Suprapubic skin (tissue), 4 donors: ENCODE measurements around the gene NSMF. TPM values are rescaled to one million over a fixed set of nuclear protein-coding genes. Genes with fewer than 3 reads are reported as not detected.

Experiments
- DNase-seq, 2 donors: peaks; one replicate each; pipeline ENCODE4 v3.0.0-alpha.2; 2019; ENCODE audit warnings: low spot score in 2 of 2
- H3K27ac ChIP-seq: fragments of 200-600 bp; sonication (generic); one replicate; pipeline ENCODE4 v1.5.1; 2019
- H3K27me3 ChIP-seq: fragments of 200-600 bp; sonication (generic); one replicate; pipeline ENCODE4 v1.5.1; 2019
- H3K36me3 ChIP-seq: fragments of 200-600 bp; sonication (generic); one replicate; pipeline ENCODE4 v1.5.1; 2019
- H3K4me1 ChIP-seq: fragments of 200-600 bp; sonication (generic); one replicate; pipeline ENCODE4 v1.5.1; 2019
- H3K4me3 ChIP-seq: fragments of 200-600 bp; sonication (generic); one replicate; pipeline ENCODE4 v1.5.1; 2019; ENCODE audit warnings: mild to moderate bottlenecking
- H3K9me3 ChIP-seq: fragments of 200-600 bp; sonication (generic); one replicate; pipeline ENCODE4 v1.5.1; 2019
- CTCF ChIP-seq, 2 donors: fragments of 200-600 bp in 1 of 2; fragments of 450-650 bp in 1 of 2; sonication (generic) in 1 of 2; IDR thresholded peaks; one replicate each; pipeline ENCODE4 v1.5.1; 2016 to 2019; ENCODE audit warnings: antibody characterized with exemption in 2 of 2, mild to moderate bottlenecking in 1 of 2, moderate library complexity in 1 of 2
- EP300 ChIP-seq: sonication (generic); formaldehyde crosslinking; IDR thresholded peaks from one replicate; pipeline ENCODE4 v1.6.1; 2017; ENCODE audit warnings: antibody characterized with exemption
- POLR2A ChIP-seq, 2 donors: fragments of 450-650 bp; IDR thresholded peaks; one replicate each; pipeline ENCODE4 v1.6.1; 2017; ENCODE audit warnings: antibody characterized with exemption in 2 of 2, mild to moderate bottlenecking in 2 of 2, moderate library complexity in 2 of 2
- POLR2AphosphoS5 ChIP-seq, 3 donors: sonication (generic); formaldehyde crosslinking; IDR thresholded peaks; one replicate each; pipeline ENCODE4 v1.6.1; 2017; ENCODE audit warnings: antibody characterized with exemption in 3 of 3
- WGBS: methylation state at CpG from one replicate; pipeline ENCODE4 v1.1.5; 2018; 5-methylcytosine and 5-hydroxymethylcytosine counted together
- total RNA-seq, 4 donors: library from RNA; depleted of rRNA; stranded (reverse); fragments of >200 nt; gene quantifications; one replicate each; pipeline ENCODE4 v1.1.0, GENCODE V29; 2016

The NSMF gene
- total RNA-seq, 4 donors from 2014 or later, result 36.1 to 48.1 (median 39.8) TPM

GRCh38 chr9:137502008-137502911, 43.1 kb upstream of the NSMF start:
- no peak for DNase-seq
- no peak for TF ChIP-seq CTCF (IDR thresholded peaks at IDR 0.05)
- TF ChIP-seq POLR2AphosphoS5 (IDR thresholded peaks at IDR 0.05), result no peak
- TF ChIP-seq EP300, result no peak
- TF ChIP-seq POLR2A (IDR thresholded peaks at IDR 0.05), result no peak
- Histone ChIP-seq H3K9me3 (no peaks in the 10 kb centered on the region), H3K27ac (no peak overlapping the region), H3K27me3 (no peaks in the 10 kb centered on the region), H3K4me1 (no peaks in the 10 kb centered on the region), H3K36me3 (peaks cover 36% of the 10 kb centered on the region), H3K4me3 (no peak overlapping the region)
- WGBS, result 83% methylated on average over 34 of the region's 36 CpGs

GRCh38 chr9:137501457-137501856, 42.3 kb upstream of the NSMF start:
- no peak overlapping the region for H3K27ac ChIP-seq
- 87% methylated on average over 11 of the region's 12 CpGs for WGBS
- H3K36me3 ChIP-seq, result peaks cover 41% of the 10 kb centered on the region
- H3K9me3 ChIP-seq, result no peaks in the 10 kb centered on the region
- H3K4me1 ChIP-seq, result no peaks in the 10 kb centered on the region
- TF ChIP-seq CTCF (IDR thresholded peaks at IDR 0.05) (no peak), POLR2AphosphoS5 (IDR thresholded peaks at IDR 0.05) (no peak), POLR2A (IDR thresholded peaks at IDR 0.05) (no peak)
- H3K27me3 ChIP-seq, result no peaks in the 10 kb centered on the region
- no peak for DNase-seq
- no peak overlapping the region for H3K4me3 ChIP-seq

- no peak for DNase-seq
- H3K36me3 ChIP-seq, result peaks cover 41% of the 10 kb centered on the region
- H3K4me3 ChIP-seq, result no peak overlapping the region
- H3K27ac ChIP-seq, result no peak overlapping the region
- H3K27me3 ChIP-seq, result no peaks in the 10 kb centered on the region
- WGBS, result 93% methylated on average over 40 of the region's 45 CpGs
- no peaks in the 10 kb centered on the region for H3K4me1 ChIP-seq
- H3K9me3 ChIP-seq, result no peaks in the 10 kb centered on the region
- TF ChIP-seq POLR2AphosphoS5 (IDR thresholded peaks at IDR 0.05) (no peak), CTCF (IDR thresholded peaks at IDR 0.05) (no peak), EP300 (no peak), POLR2A (IDR thresholded peaks at IDR 0.05) (no peak)
These were observed 41.7 kb upstream of the NSMF start for GRCh38 chr9:137500666-137501397.

- TF ChIP-seq POLR2A (IDR thresholded peaks at IDR 0.05) (no peak), EP300 (no peak), CTCF (IDR thresholded peaks at IDR 0.05) (no peak), POLR2AphosphoS5 (IDR thresholded peaks at IDR 0.05) (no peak)
- no peaks in the 10 kb centered on the region for H3K27me3 ChIP-seq
- no peaks in the 10 kb centered on the region for H3K9me3 ChIP-seq
- no peaks in the 10 kb centered on the region for H3K4me1 ChIP-seq
- peaks cover 41% of the 10 kb centered on the region for H3K36me3 ChIP-seq
- no peak overlapping the region for H3K27ac ChIP-seq
- DNase-seq, result no peak
- H3K4me3 ChIP-seq, result no peak overlapping the region
- 95% methylated on average over 34 of the region's 36 CpGs for WGBS
These were observed 40.9 kb upstream of the NSMF start for GRCh38 chr9:137499858-137500661.
